H1 (cell line): ENCODE measurements around the gene AP5Z1. TPM values are rescaled to one million over a fixed set of nuclear protein-coding genes. Genes with fewer than 3 reads are reported as not detected.

Source experiments
- CTCF ChIA-PET: fragments of 300-600 bp; sonication (Branson Sonifier 250); formaldehyde crosslinking; loops from one replicate; lab custom pipeline; 2021; ENCODE audit not compliant: partially characterized antibody; lab: Charles Lee
- POLR2A ChIA-PET: fragments of 300-600 bp; sonication (Branson Sonifier 250); formaldehyde crosslinking; loops from one replicate; lab custom pipeline; 2021; ENCODE audit warnings: inconsistent platforms; ENCODE audit not compliant: partially characterized antibody; lab: Charles Lee
- DNase-seq, 2 experiments: peaks; one replicate each; pipeline versions ENCODE4 v3.0.0 to v3.0.0-alpha.2; 2010 to 2022; ENCODE audit warnings: low spot score in 2 of 2, low read depth in 1 of 2, mixed read lengths in 1 of 2
- FAIRE-seq: peaks from 2 replicates; lab custom pipeline; 2011; peaks lifted over from hg19 to GRCh38; lab: Jason Lieb, UNC
- H2AFZ ChIP-seq: 2 replicates; pipeline ENCODE4 v1.8.1; 2012; ENCODE audit warnings: low read length, inconsistent platforms
- H2AK5ac ChIP-seq: 2 replicates; pipeline ENCODE4 v1.6.1; 2013; ENCODE audit warnings: low read depth, low read length
- H2BK120ac ChIP-seq: replicated peaks from 2 replicates; pipeline ENCODE3; 2013; ENCODE audit warnings: low read depth, low read length, inconsistent platforms
- H2BK12ac ChIP-seq: 2 replicates; pipeline ENCODE4 v1.6.1; 2013; ENCODE audit warnings: low read depth, low read length
- H2BK15ac ChIP-seq: 2 replicates; pipeline ENCODE4 v1.6.1; 2013; ENCODE audit warnings: low read length
- H2BK20ac ChIP-seq: 2 replicates; pipeline ENCODE4 v1.6.1; 2013; ENCODE audit warnings: low read length
- H2BK5ac ChIP-seq: 2 replicates; pipeline ENCODE4 v1.6.1; 2013; ENCODE audit warnings: low read depth, low read length
- H3K14ac ChIP-seq: 2 replicates; pipeline ENCODE4 v1.6.1; 2013; ENCODE audit warnings: inconsistent platforms; ENCODE audit not compliant: insufficient read length
- H3K18ac ChIP-seq: 2 replicates; pipeline ENCODE4 v1.6.1; 2013; ENCODE audit warnings: low read length; ENCODE audit errors: extremely low read depth
- H3K23ac ChIP-seq: 2 replicates; pipeline ENCODE4 v1.6.1; 2013; ENCODE audit warnings: inconsistent platforms; ENCODE audit not compliant: insufficient read length
- H3K23me2 ChIP-seq: 2 replicates; pipeline ENCODE4 v1.6.1; 2013; ENCODE audit warnings: low read depth, low read length
- H3K27ac ChIP-seq: 2 replicates; pipeline ENCODE4 v1.6.1; 2011; ENCODE audit warnings: low read depth, low read length, inconsistent platforms
- H3K27me3 ChIP-seq, 4 experiments: replicated peaks in 1 of 4; 1 replicate in 1 of 4; 2 replicates in 3 of 4; pipeline versions ENCODE4 v1.6.1 to v1.8.1; 2011 to 2013; ENCODE audit warnings: low read length in 3 of 4, mild to moderate bottlenecking in 3 of 4, inconsistent platforms in 2 of 4, mixed read lengths in 2 of 4, moderate library complexity in 1 of 4; ENCODE audit not compliant: control insufficient read depth in 3 of 4, insufficient read depth in 3 of 4; ENCODE audit errors: extremely low read depth in 1 of 4
- H3K36me3 ChIP-seq, 4 experiments: 2 replicates each; pipeline versions ENCODE4 v1.6.1 to v1.8.1; 2011 to 2013; ENCODE audit warnings: mild to moderate bottlenecking in 4 of 4, low read length in 3 of 4, moderate library complexity in 2 of 4, control low read depth in 1 of 4, inconsistent platforms in 1 of 4; ENCODE audit not compliant: insufficient read depth in 4 of 4, control insufficient read depth in 2 of 4
- H3K4ac ChIP-seq: replicated peaks from 2 replicates; pipeline ENCODE3; 2013; ENCODE audit warnings: low read length, low read depth, mixed read lengths, inconsistent platforms; ENCODE audit not compliant: insufficient read length
- H3K4me1 ChIP-seq, 4 experiments: replicated peaks in 1 of 4; 1 replicate in 1 of 4; 2 replicates in 3 of 4; pipeline versions ENCODE4 v1.6.1 to v1.8.1; 2011 to 2013; ENCODE audit warnings: low read length in 3 of 4, inconsistent platforms in 2 of 4, mixed read lengths in 1 of 4; ENCODE audit not compliant: insufficient read depth in 4 of 4, control insufficient read depth in 3 of 4
- H3K4me2 ChIP-seq, 2 experiments: 2 replicates each; pipeline versions ENCODE4 v1.6.1 to v1.8.1; 2011 to 2013; ENCODE audit warnings: low read depth in 2 of 2, low read length in 2 of 2, control low read depth in 1 of 2, inconsistent platforms in 1 of 2, mild to moderate bottlenecking in 1 of 2; ENCODE audit not compliant: insufficient read depth in 1 of 2
- H3K4me3 ChIP-seq, 4 experiments: fragments of 200-600, 300-600 bp in 1 of 4; sonication (generic), shearing (Covaris generic), sonication (Bioruptor Twin) in 1 of 4; 2 replicates each; pipeline versions ENCODE4 v1.5.1 to v1.8.1; 2011 to 2016; ENCODE audit warnings: low read length in 4 of 4, low read depth in 3 of 4, control low read depth in 2 of 4, inconsistent platforms in 2 of 4, mild to moderate bottlenecking in 2 of 4, mixed read lengths in 1 of 4, moderate library complexity in 1 of 4; ENCODE audit not compliant: insufficient read depth in 2 of 4; ENCODE audit errors: extremely low read depth in 1 of 4
- H3K56ac ChIP-seq: replicated peaks from 2 replicates; pipeline ENCODE3; 2013; ENCODE audit warnings: low read depth, mild to moderate bottlenecking, mixed read lengths, low read length, inconsistent platforms; ENCODE audit not compliant: insufficient read length
- H3K79me1 ChIP-seq: 2 replicates; pipeline ENCODE4 v1.6.1; 2013; ENCODE audit warnings: low read depth, low read length, control low read depth
- H3K79me2 ChIP-seq, 2 experiments: 2 replicates each; pipeline versions ENCODE4 v1.6.1 to v1.8.1; 2012 to 2013; ENCODE audit warnings: low read length in 2 of 2, mild to moderate bottlenecking in 2 of 2, inconsistent platforms in 1 of 2; ENCODE audit not compliant: insufficient read depth in 2 of 2, control insufficient read depth in 1 of 2
- H3K9ac ChIP-seq, 4 experiments: replicated peaks in 1 of 4; 1 replicate in 1 of 4; 2 replicates in 3 of 4; pipeline versions ENCODE4 v1.6.1 to v1.8.1; 2011 to 2013; ENCODE audit warnings: low read depth in 3 of 4, low read length in 3 of 4, control low read depth in 2 of 4, mild to moderate bottlenecking in 2 of 4, moderate library complexity in 2 of 4, inconsistent platforms in 1 of 4; ENCODE audit errors: extremely low read depth in 1 of 4
- H3K9me3 ChIP-seq, 2 experiments: 2 replicates each; pipeline versions ENCODE4 v1.6.1 to v1.8.1; 2012 to 2013; ENCODE audit warnings: mild to moderate bottlenecking in 2 of 2, moderate library complexity in 2 of 2, control low read depth in 1 of 2, inconsistent platforms in 1 of 2, low read depth in 1 of 2, low read length in 1 of 2, mixed read lengths in 1 of 2; ENCODE audit not compliant: insufficient read depth in 2 of 2
- H4K20me1 ChIP-seq, 2 experiments: replicated peaks in 1 of 2; 2 replicates each; pipeline versions ENCODE3 to v1.8.1; 2011 to 2013; ENCODE audit warnings: inconsistent platforms in 2 of 2, low read length in 2 of 2, mild to moderate bottlenecking in 1 of 2; ENCODE audit not compliant: insufficient read depth in 2 of 2, control insufficient read depth in 1 of 2
- H4K5ac ChIP-seq: 2 replicates; pipeline ENCODE4 v1.6.1; 2013; ENCODE audit warnings: low read length, low read depth, mixed read lengths, inconsistent platforms; ENCODE audit not compliant: insufficient read length
- H4K8ac ChIP-seq: 2 replicates; pipeline ENCODE4 v1.8.0; 2013; ENCODE audit warnings: mild to moderate bottlenecking, moderate library complexity, low read length, inconsistent platforms; ENCODE audit not compliant: insufficient read depth; ENCODE audit errors: extremely low read depth
- H4K91ac ChIP-seq: replicated peaks from 2 replicates; pipeline ENCODE3; 2013; ENCODE audit warnings: low read length, mixed read lengths, inconsistent platforms; ENCODE audit not compliant: insufficient read length
- ASH2L ChIP-seq: fragments of 200-600, 300-600 bp; sonication (generic); IDR thresholded peaks from one replicate; pipeline ENCODE4 v1.7.1; 2017; ENCODE audit warnings: low read length
- FOSL1 ChIP-seq: IDR thresholded peaks from 2 replicates; pipeline ENCODE4 v1.6.1; 2011; ENCODE audit warnings: mild to moderate bottlenecking, low read depth, low read length, moderate library complexity; ENCODE audit not compliant: insufficient read depth
- JUN ChIP-seq: IDR thresholded peaks from 2 replicates; pipeline ENCODE4 v1.6.1; 2011; ENCODE audit warnings: low read depth, mild to moderate bottlenecking, improper control_type of control experiment, low read length
- JUND ChIP-seq: IDR thresholded peaks from 2 replicates; pipeline ENCODE4 v1.6.1; 2011; ENCODE audit warnings: mild to moderate bottlenecking, improper control_type of control experiment, low read length
- PHF8 ChIP-seq: fragments of 200-600 bp; sonication (generic); conservative IDR thresholded peaks from 2 replicates; pipeline ENCODE4 v1.7.1; 2012; ENCODE audit warnings: low read depth, mild to moderate bottlenecking, inconsistent platforms, low read length, moderate library complexity
- RFX5 ChIP-seq: IDR thresholded peaks from 2 replicates; pipeline ENCODE4 v1.6.1; 2011; ENCODE audit warnings: low read depth, low read length, improper control_type of control experiment, borderline replicate concordance
- RXRA ChIP-seq: IDR thresholded peaks from 2 replicates; pipeline ENCODE4 v1.6.1; 2011; ENCODE audit warnings: low read depth, mild to moderate bottlenecking, low read length, moderate library complexity; ENCODE audit not compliant: insufficient read depth
- SIX5 ChIP-seq: IDR thresholded peaks from 2 replicates; pipeline ENCODE4 v1.6.1; 2011; ENCODE audit warnings: mild to moderate bottlenecking, low read depth, low read length
- SP4 ChIP-seq: IDR thresholded peaks from 2 replicates; pipeline ENCODE4 v1.6.1; 2012; ENCODE audit warnings: low read length, inconsistent platforms
- ZNF274 ChIP-seq: IDR thresholded peaks from 2 replicates; pipeline ENCODE4 v1.7.0; 2012; ENCODE audit warnings: low read length, borderline replicate concordance; ENCODE audit errors: extremely low read depth
- WGBS, 2 experiments: shearing (Covaris generic) in 1 of 2; methylation state at CpG; one replicate each; pipeline versions ENCODE4 v1.1.6 to v1.1.7; 2013 to 2015; ENCODE audit warnings: low lambda C conversion rate in 2 of 2, mixed read lengths in 2 of 2, inconsistent platforms in 1 of 2, low coverage in 1 of 2, missing lambda C conversion rate in 1 of 2; ENCODE audit not compliant: insufficient replicate concordance in 2 of 2, insufficient coverage in 1 of 2, insufficient read length in 1 of 2; ENCODE audit errors: extremely low coverage in 1 of 2, missing lambda C conversion rate in 1 of 2; 5-methylcytosine and 5-hydroxymethylcytosine counted together
- polyA plus RNA-seq, 7 experiments: library from polyadenylated mRNA; depleted of rRNA in 3 of 7; stranded (reverse) in 5 of 7; unstranded in 2 of 7; fragments of >200 nt in 5 of 7; fragments of 200-250 nt in 2 of 7; gene quantifications; 1 replicate in 5 of 7; 2 replicates in 1 of 7; 4 replicates in 1 of 7; pipeline versions ENCODE4 v1.2.1 to v1.2.3, GENCODE V29; 2011 to 2013; ENCODE audit warnings: missing spikeins in 2 of 7, mixed read lengths in 2 of 7
- total RNA-seq: library from RNA; stranded (reverse); fragmentation: NEBNext Ultra II Directional; extraction: Animal tissue kit (Norgen Biotek cat#: 25700); gene quantifications from 2 replicates; pipeline ENCODE4 v1.2.1, GENCODE V29; 2021
- TF ChIP-seq, protein P1 (sequence below): IDR thresholded peaks from 2 replicates; pipeline ENCODE4 v1.6.1; 2012; ENCODE audit warnings: inconsistent platforms
- TF ChIP-seq, protein P2 (sequence below), 3 experiments: IDR thresholded peaks; 1 replicate in 2 of 3; 2 replicates in 1 of 3; pipeline versions ENCODE4 v1.5.1 to v1.6.1; 2011; ENCODE audit warnings: low read length in 3 of 3, mild to moderate bottlenecking in 3 of 3, inconsistent platforms in 2 of 3, low read depth in 1 of 3, moderate library complexity in 1 of 3; ENCODE audit not compliant: insufficient read depth in 1 of 3; ENCODE audit errors: control extremely low read depth in 1 of 3

AP5Z1 gene
- total and polyA plus RNA-seq, 2 of the 8 experiments (the other 6 are each of a cell fraction or from before 2014, with no cell fraction given), result 24.0 to 24.7 TPM

DNA sequence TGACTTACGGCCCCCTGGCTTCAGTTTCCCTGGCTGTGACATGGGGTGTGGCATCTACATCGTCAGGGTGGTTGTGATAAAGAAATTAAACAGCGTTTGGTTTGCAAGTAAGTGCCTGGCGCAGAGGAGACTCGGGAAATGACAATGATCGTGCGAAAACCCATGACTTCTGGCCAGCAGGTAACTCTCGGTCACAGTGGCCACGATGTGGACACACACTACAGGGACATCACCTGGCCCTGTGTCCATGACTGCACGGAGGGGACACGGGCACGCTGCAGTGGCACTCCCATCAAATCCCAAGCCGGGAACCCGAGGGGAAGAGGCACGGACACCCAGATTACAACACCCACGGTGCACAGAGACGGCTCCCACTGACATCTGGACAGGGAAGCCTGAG lies 57.8 kb downstream of the AP5Z1 start:
- TF ChIP-seq SP4 (no peak), JUND (no peak), PHF8 (no peak), RFX5 (no peak), SIX5 (no peak), ASH2L (no peak), ZNF274 (no peak), RXRA (no peak), JUN (no peak), FOSL1 (no peak)
- TF ChIP-seq, protein P1, sequence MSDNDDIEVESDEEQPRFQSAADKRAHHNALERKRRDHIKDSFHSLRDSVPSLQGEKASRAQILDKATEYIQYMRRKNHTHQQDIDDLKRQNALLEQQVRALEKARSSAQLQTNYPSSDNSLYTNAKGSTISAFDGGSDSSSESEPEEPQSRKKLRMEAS, result no peak
- TF ChIP-seq, protein P2, sequence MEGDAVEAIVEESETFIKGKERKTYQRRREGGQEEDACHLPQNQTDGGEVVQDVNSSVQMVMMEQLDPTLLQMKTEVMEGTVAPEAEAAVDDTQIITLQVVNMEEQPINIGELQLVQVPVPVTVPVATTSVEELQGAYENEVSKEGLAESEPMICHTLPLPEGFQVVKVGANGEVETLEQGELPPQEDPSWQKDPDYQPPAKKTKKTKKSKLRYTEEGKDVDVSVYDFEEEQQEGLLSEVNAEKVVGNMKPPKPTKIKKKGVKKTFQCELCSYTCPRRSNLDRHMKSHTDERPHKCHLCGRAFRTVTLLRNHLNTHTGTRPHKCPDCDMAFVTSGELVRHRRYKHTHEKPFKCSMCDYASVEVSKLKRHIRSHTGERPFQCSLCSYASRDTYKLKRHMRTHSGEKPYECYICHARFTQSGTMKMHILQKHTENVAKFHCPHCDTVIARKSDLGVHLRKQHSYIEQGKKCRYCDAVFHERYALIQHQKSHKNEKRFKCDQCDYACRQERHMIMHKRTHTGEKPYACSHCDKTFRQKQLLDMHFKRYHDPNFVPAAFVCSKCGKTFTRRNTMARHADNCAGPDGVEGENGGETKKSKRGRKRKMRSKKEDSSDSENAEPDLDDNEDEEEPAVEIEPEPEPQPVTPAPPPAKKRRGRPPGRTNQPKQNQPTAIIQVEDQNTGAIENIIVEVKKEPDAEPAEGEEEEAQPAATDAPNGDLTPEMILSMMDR (IDR thresholded peaks at IDR 0.05; ENCODE audit: control extremely low read depth in 1 of 3, insufficient read depth in 1 of 3, low read depth in 1 of 3, low read length in 3 of 3), result no peak
- Histone ChIP-seq H3K23ac (no peak overlapping the region), H3K79me2 (no peaks in the 10 kb centered on the region), H3K4me1 (peaks cover 0 to 4% (median 0%) of the 10 kb centered on the region in 4 experiments; a peak in 1 of 7 replicates), H3K4ac (no peak overlapping the region), H3K18ac (no peak overlapping the region), H3K23me2 (peaks cover 2% of the 10 kb centered on the region; the same call in 1 of the 2 replicates), H4K8ac (no peak overlapping the region; the same call in 1 of the 2 replicates), H3K4me3 (no peak overlapping the region), H2BK15ac (no peak overlapping the region), H3K14ac (no peak overlapping the region), H3K79me1 (no peaks in the 10 kb centered on the region), H3K27ac (no peak overlapping the region), H2AK5ac (no peak overlapping the region), H3K36me3 (no peaks in the 10 kb centered on the region), H3K27me3 (no peaks in the 10 kb centered on the region), H2AFZ (no peak overlapping the region), H3K4me2 (no peak overlapping the region), H3K56ac (no peak overlapping the region), H2BK20ac (no peak overlapping the region), H3K9ac (no peak overlapping the region), H4K91ac (no peak overlapping the region), H2BK12ac (no peak overlapping the region), H2BK5ac (no peak overlapping the region), H3K9me3 (no peaks in the 10 kb centered on the region), H2BK120ac (no peak overlapping the region), H4K20me1 (peaks cover 0 to 6% of the 10 kb centered on the region in 2 experiments), H4K5ac (no peak overlapping the region)
- no peak for FAIRE-seq
- WGBS, 2 experiments, result 93% methylated on average over 17 of the region's 17 CpGs; no CpG with 5 or more reads in 1 of the 2 experiments
- POLR2A ChIA-PET, result no interaction called here
- CTCF ChIA-PET, result interaction anchor here (1.5 to 5.1 kb wide), 5 partner anchors 10 to 252 kb away, joined by 3 to 51 read pairs (median 9); partner anchors contain the start of gene RADIL
- no peak for DNase-seq
